Loucy (cell line): Measurements from ENCODE around the gene EIF3CL.
"Not testable (repeated sequence)": the region's sequence is repeated elsewhere in the genome, so short reads cannot be mapped to it uniquely, and the experiment has no call there.

Experiments used
- EZH2phosphoT487 ChIP-seq: fragments of 200-600 bp; IDR thresholded peaks from 2 replicates; pipeline ENCODE4 v1.6.1; 2018; ENCODE audit warnings: antibody characterized with exemption, mild to moderate bottlenecking, moderate library complexity, borderline replicate concordance
- TF ChIP-seq, protein P1 (sequence below): fragments of 200-600 bp; sonication (generic); conservative IDR thresholded peaks from 2 replicates; pipeline ENCODE4 v1.5.1; 2014; ENCODE audit warnings: mild to moderate bottlenecking, antibody characterized with exemption, low read length

DNA sequence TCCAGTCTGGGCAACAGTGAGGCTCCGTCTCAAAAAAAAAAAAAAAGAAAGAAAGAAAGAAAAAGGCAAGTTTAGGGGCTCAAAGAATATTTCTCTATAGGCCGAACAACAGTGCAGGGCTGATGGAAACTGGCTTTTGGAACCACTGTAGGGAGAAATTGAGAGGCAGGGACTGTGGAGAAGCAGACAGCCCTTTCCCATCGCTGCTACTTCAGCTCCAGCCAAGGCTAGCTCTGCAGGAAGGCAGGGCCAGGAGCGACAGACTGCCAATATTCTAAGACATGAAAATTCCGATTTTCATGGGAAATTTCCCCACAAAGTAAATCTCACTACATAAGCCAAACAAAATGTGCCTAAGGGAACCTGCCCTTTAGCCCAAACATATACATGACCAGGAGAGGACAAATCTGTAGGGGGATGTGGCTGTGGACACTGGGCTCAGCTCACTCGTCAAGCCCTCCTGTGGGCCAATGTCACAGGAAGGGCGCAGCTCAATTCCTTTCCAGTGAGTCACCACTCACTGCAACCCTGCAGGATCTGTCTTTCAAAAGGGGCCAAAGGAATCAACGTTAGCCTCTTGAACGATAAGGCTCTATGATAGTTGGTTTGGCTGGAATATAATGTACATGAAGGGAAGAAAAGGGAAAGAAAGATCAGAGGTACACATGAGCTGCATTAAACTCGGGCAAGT is 21.3 kb downstream of the EIF3CL start:
- TF ChIP-seq, protein P1, sequence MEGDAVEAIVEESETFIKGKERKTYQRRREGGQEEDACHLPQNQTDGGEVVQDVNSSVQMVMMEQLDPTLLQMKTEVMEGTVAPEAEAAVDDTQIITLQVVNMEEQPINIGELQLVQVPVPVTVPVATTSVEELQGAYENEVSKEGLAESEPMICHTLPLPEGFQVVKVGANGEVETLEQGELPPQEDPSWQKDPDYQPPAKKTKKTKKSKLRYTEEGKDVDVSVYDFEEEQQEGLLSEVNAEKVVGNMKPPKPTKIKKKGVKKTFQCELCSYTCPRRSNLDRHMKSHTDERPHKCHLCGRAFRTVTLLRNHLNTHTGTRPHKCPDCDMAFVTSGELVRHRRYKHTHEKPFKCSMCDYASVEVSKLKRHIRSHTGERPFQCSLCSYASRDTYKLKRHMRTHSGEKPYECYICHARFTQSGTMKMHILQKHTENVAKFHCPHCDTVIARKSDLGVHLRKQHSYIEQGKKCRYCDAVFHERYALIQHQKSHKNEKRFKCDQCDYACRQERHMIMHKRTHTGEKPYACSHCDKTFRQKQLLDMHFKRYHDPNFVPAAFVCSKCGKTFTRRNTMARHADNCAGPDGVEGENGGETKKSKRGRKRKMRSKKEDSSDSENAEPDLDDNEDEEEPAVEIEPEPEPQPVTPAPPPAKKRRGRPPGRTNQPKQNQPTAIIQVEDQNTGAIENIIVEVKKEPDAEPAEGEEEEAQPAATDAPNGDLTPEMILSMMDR: not testable (repeated sequence)
- not testable (repeated sequence) for TF ChIP-seq EZH2phosphoT487
